Stimulated activated CD8-positive, alpha-beta memory T cell treated with anti-CD3 and anti-CD28 coated beads, Interleukin-12 subunit alpha, Interleukin-12 subunit beta, amount 100 ng/mL, for 24 hours (primary cell): ENCODE results near the gene TXLNA.

ENCODE experiments used
- DNase-seq: peaks from one replicate; pipeline ENCODE4 v3.0.0-alpha.2; 2020; ENCODE audit errors: extremely low read depth

The TXLNA gene

GRCh38 chr1:32184650-32185049 lies 5.2 kb downstream of the TXLNA start:
- DNase-seq, result no peak

GRCh38 chr1:32186077-32186476 lies 6.6 kb downstream of the TXLNA start:
- DNase-seq, result no peak

- no peak for DNase-seq
Measured at GRCh38 chr1:32186491-32186890, 7.0 kb downstream of the TXLNA start.

- DNase-seq, result no peak
Measured at GRCh38 chr1:32187850-32188249, 8.4 kb downstream of the TXLNA start.

GRCh38 chr1:32192220-32192948 lies 12.9 kb downstream of the TXLNA start:
- no peak for DNase-seq

GRCh38 chr1:32194984-32195383 lies 15.5 kb downstream of the TXLNA start:
- DNase-seq, result no peak

- DNase-seq, result no peak
Measured at GRCh38 chr1:32195531-32195930, 16.1 kb downstream of the TXLNA start.

- no peak for DNase-seq
Measured at GRCh38 chr1:32195972-32196823, 16.7 kb downstream of the TXLNA start.

GRCh38 chr1:32197074-32197473 lies 17.6 kb downstream of the TXLNA start:
- no peak for DNase-seq

GRCh38 chr1:32197837-32198236 lies 18.4 kb downstream of the TXLNA start:
- DNase-seq, result no peak

- DNase-seq, result no peak
Measured at GRCh38 chr1:32198237-32199042, 19.0 kb downstream of the TXLNA start.

- DNase-seq, result no peak
Measured at GRCh38 chr1:32199043-32199716, 19.7 kb downstream of the TXLNA start.

- no peak for DNase-seq
Measured at GRCh38 chr1:32199717-32200072, 20.2 kb downstream of the TXLNA start.

GRCh38 chr1:32200226-32201010 lies 20.9 kb downstream of the TXLNA start, which contains the start of gene CCDC28B:
TSS of gene CCDC28B (plus strand) at chr1:32200595. CDS start at chr1:32201936, 1,341 bp downstream.
- no peak for DNase-seq

GRCh38 chr1:32201011-32201855 lies 21.8 kb downstream of the TXLNA start:
- DNase-seq, result peak; percentile 66

- DNase-seq, result no peak
Measured at GRCh38 chr1:32204943-32205361, 25.5 kb downstream of the TXLNA start.

GRCh38 chr1:32205401-32206370 lies 26.2 kb downstream of the TXLNA start, which contains the start of gene IQCC:
TSS of gene IQCC (plus strand) at chr1:32205671. CDS start at chr1:32205682, 11 bp downstream.
- DNase-seq, result peak; percentile 68

GRCh38 chr1:32208469-32208868 lies 29.0 kb downstream of the TXLNA start:
- DNase-seq, result no peak
